Subcutaneous abdominal adipose tissue (tissue), 5 donors: ENCODE results near the gene EEF1G.

Source experiments
- H3K27ac ChIP-seq: one replicate; pipeline ENCODE4 v1.7.0; 2013; ENCODE audit warnings: low read depth, mild to moderate bottlenecking, inconsistent platforms, low read length, moderate library complexity
- H3K27me3 ChIP-seq, 5 donors: one replicate each; pipeline ENCODE4 v1.7.0; 2013; ENCODE audit warnings: low read length in 5 of 5, inconsistent platforms in 1 of 5; ENCODE audit not compliant: control insufficient read depth in 5 of 5, insufficient read depth in 4 of 5
- H3K36me3 ChIP-seq, 5 donors: one replicate each; pipeline ENCODE4 v1.7.0; 2013; ENCODE audit warnings: low read length in 5 of 5; ENCODE audit not compliant: control insufficient read depth in 5 of 5, insufficient read depth in 5 of 5
- H3K4me1 ChIP-seq, 5 donors: one replicate each; pipeline ENCODE4 v1.7.0; 2013; ENCODE audit warnings: low read length in 5 of 5, mild to moderate bottlenecking in 3 of 5, moderate library complexity in 1 of 5; ENCODE audit not compliant: control insufficient read depth in 5 of 5, insufficient read depth in 5 of 5
- H3K4me3 ChIP-seq, 5 donors: one replicate each; pipeline ENCODE4 v1.7.0; 2013; ENCODE audit warnings: low read length in 5 of 5, low read depth in 1 of 5
- H3K9ac ChIP-seq, 5 donors: one replicate each; pipeline ENCODE4 v1.7.0; 2013; ENCODE audit warnings: low read length in 5 of 5, mild to moderate bottlenecking in 4 of 5, moderate library complexity in 3 of 5
- H3K9me3 ChIP-seq, 5 donors: one replicate each; pipeline ENCODE4 v1.7.0; 2013; ENCODE audit warnings: low read length in 5 of 5; ENCODE audit not compliant: control insufficient read depth in 5 of 5
- donor health status: healthy.
- donor health status: healthy.
- donor health status: healthy.
- donor health status: healthy.
- donor health status: healthy.

Gene EEF1G

DNA sequence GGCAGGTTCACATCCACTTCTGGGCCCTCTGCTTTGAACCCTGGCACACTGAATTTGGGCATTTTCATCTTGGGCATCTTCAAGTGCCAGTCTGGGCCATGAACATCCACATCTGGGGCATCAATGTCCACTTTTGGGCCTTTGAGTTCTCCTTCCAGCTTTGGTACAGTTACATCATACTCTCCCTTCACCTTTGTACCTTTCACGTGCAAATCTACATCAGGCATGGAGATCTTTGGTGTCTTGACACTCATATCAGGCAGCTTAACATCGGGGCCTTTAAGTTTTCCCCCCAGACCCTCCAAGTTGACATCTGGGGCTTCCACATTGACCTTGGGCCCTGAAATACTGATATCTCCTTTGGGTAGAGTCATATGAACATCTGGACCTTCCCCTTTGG lies 41.6 kb downstream of the EEF1G start:
- Histone ChIP-seq H3K9me3 (no peaks in the 10 kb centered on the region), H3K27me3 (no peaks in the 10 kb centered on the region), H3K9ac (no peak overlapping the region), H3K4me1 (peaks cover 6 to 26% (median 19%) of the 10 kb centered on the region in 5 donors), H3K4me3 (no peak overlapping the region), H3K36me3 (peaks cover 12 to 96% (median 88%) of the 10 kb centered on the region in 5 donors), H3K27ac (peak overlapping the region; percentile 65)

DNA sequence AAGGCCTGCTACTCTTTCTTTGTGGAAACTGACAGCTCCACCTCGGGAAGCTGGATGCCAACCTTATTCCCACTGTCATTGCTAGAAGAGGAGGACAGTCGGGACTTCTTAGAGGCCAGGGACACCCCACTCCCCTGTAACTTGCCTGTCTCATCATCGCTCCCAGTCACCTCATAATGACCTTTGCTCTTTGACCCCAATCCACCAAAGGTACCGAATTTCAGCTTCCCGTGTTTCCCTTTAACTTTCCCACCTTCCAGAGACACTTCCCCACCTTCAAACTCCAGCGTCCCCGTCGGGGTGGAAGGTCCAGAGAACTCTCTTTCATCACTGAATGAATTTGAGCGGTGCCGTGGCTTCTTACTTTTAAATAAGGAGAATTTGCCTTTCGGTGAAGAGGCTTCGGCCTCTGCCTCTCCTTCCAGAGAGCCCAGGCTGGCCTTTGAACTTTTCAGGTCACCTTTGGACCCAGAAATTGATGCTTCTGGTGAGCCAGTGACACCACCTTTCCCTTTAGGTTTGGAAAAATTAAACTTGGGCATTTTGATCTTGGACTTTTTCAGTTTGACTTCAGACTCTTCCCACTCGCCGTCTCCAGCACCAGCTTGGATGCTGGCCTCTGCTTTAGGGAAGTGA lies 56.8 kb downstream of the EEF1G start:
- H3K27me3 ChIP-seq = no peaks in the 10 kb centered on the region
- H3K36me3 ChIP-seq = peaks cover 10 to 84% (median 77%) of the 10 kb centered on the region in 5 donors
- H3K9ac ChIP-seq = peak overlapping the region in 1 of 5 donors; percentile 33
- no peak overlapping the region for H3K4me3 ChIP-seq
- peaks cover 2 to 26% (median 19%) of the 10 kb centered on the region in 5 donors for H3K4me1 ChIP-seq
- H3K27ac ChIP-seq = peak overlapping the region; percentile 55
- no peaks in the 10 kb centered on the region for H3K9me3 ChIP-seq

DNA sequence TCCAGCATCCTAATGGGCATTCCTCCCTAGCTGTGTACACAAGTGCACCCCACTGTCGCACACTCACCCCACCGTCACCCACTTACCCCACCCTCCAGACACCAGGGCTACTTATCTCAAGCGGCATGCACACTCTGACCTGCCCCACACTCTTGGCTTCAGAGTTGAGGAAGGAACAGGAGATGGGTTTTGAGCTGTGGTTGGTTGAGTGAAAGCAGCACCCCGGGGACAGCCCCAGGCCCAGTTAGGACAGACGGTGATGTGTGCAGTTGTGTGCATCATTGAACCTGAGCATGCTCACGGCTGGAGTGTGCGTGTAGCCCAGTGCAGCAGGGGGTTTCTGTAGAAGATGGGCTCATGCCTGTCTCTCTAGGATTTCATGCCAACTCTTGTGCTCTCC lies 59.5 kb downstream of the EEF1G start:
- peaks cover 2 to 25% (median 20%) of the 10 kb centered on the region in 5 donors for H3K4me1 ChIP-seq
- H3K27ac ChIP-seq = no peak overlapping the region
- H3K36me3 ChIP-seq = peaks cover 0 to 57% (median 50%) of the 10 kb centered on the region in 5 donors
- no peaks in the 10 kb centered on the region for H3K27me3 ChIP-seq
- H3K4me3 ChIP-seq = no peak overlapping the region
- H3K9ac ChIP-seq = no peak overlapping the region
- no peaks in the 10 kb centered on the region for H3K9me3 ChIP-seq

DNA sequence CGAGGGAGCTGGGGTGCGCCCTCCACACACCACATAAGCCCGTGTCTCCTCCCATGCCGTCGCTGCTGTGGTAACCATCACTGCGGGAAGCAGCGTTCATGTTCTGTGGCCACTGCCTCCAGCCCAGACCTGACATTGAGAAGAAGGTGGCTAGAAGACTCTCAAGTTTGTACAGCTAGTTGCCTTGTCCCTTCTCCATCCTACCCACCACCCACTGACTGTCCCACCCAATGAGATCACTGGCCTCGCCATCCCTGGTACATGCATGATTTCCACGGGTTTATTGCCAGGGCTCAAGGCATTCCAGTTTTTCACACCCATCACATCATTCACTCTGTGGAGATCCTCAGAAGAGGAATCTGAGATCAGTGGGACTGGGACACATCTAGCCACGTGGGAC lies 60.1 kb downstream of the EEF1G start:
- Histone ChIP-seq H3K36me3 (peaks cover 0 to 52% (median 45%) of the 10 kb centered on the region in 5 donors), H3K27me3 (no peaks in the 10 kb centered on the region), H3K4me1 (peaks cover 6 to 31% (median 25%) of the 10 kb centered on the region in 5 donors), H3K9ac (no peak overlapping the region), H3K4me3 (no peak overlapping the region), H3K9me3 (no peaks in the 10 kb centered on the region), H3K27ac (no peak overlapping the region)

DNA sequence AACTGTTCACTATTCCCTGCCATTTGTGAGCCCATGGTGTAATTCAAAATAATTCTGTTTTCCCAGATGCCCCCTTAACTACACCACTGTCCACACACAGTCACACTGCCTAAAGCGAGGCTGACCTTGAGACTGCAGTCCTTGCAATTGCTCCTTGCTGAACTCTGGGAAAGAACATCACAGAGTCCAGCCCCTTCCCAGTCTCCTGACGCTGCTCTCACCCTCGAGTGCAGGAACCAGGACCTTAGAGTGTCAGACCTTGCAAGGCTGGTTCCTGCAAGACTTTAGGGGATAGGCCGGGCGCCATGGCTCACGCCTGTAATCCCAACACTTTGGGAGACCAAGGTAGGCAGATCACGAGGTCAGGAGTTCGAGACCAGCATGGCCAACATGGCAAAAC lies 60.7 kb downstream of the EEF1G start:
- H3K4me3 ChIP-seq = no peak overlapping the region
- H3K27me3 ChIP-seq = no peaks in the 10 kb centered on the region
- peaks cover 12 to 34% (median 26%) of the 10 kb centered on the region in 5 donors for H3K4me1 ChIP-seq
- H3K9ac ChIP-seq = no peak overlapping the region
- H3K36me3 ChIP-seq = peaks cover 0 to 46% (median 38%) of the 10 kb centered on the region in 5 donors
- H3K27ac ChIP-seq = no peak overlapping the region
- no peaks in the 10 kb centered on the region for H3K9me3 ChIP-seq
